NCI-H526 (cell line): ENCODE measurements around the gene COQ9.
"Not testable (repeated sequence)": the region's sequence is repeated elsewhere in the genome, so short reads cannot be mapped to it uniquely, and the experiment has no call there.

Experiments
- DNase-seq, 2 experiments: peaks; one replicate each; lab custom pipeline; 2025; lab: John Stamatoyannopoulos, UW

COQ9 gene

DNA sequence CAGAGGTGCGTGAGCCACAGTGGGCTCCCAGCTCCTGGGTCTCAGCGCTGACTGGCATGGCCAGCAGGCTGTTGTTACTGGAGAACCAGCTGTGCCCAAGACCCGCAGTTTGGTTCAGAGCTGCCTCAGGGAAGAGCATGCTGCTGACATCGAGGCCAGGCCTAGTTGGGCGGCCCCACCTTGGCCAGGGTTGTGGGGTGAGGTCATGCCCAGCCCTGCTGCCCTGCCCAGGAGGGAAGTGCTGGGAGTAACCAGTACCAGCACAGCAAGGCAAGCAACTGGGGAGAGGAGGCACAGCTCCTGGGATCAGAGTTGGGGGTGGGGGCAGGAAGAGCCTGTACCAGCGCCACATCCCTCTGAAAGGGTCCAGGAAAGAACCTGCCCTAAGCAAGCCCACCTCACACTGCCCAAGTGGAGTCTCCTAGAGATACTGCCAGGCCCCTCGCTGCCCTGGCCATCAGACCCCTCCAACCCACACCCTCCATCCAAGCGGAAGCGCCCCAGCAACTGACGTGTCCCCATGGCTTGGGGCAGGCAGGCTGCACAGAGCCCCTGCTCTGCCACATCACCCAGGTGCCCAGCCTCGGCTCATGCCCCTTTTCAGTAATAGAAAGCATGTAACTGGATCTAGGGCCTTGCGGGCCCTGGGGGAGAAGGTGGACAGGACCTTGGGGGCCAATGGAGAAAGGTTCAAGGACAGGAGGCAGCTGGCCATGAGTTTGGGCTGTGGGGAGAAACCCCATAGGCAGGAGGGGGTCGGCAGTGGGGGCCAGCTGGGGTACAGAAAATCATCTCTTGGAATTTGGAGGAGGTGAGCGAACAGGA is 38.0 kb downstream of the COQ9 start:
- no peak for DNase-seq

DNA sequence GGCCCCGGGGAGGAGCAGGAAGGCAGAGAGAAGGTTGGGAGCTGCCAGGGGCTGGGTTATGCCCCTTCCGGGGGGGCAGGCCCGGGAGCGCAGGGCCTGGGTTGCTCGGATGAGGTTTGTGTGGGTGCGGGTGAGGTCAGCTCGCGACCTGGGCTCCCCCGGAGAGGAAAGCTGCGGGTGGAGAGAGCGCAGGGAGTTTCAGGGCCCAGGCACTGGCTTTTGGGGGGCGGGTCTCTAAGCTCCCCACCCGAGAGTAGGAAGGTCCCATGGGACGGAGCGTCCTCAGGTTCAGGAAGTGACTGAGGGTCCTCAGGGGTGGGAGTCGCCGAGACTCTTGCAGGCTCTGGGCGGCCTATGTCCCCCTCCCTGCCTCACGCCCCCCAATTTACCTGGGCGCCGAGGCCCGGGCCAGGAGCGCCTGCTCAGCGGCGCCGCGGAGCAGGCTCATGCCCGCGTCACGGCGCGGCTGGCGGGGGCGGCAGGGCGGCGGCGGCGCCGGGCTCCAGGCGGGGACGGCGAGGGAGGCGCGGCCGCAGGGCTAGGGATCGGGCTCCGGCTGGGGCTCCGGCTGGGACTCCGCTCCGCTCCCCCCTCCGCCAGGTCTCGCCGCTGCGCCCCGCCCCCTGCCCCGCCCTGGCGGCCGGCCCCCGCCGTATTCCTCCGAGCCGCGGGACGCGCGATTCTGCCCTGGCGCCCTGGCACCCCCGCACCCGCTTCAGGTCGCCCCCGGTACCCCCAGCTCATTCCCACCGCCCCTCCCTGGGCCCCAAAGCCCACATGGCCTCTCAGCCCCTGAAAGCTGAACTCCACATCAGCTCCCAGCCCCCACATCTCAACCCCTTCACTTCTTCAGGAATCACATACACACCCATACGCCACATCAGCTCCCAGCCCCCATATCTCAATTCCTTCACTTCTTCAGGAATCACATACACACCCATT is 38.9 kb downstream of the COQ9 start, which contains the start of gene DOK4:
DOK4 (minus strand) TSS at position 578 of the 942 bp plus-strand sequence. CDS start 6,986 bp downstream, outside the sequence.
- DNase-seq, result peak; percentile 4 to 80

DNA sequence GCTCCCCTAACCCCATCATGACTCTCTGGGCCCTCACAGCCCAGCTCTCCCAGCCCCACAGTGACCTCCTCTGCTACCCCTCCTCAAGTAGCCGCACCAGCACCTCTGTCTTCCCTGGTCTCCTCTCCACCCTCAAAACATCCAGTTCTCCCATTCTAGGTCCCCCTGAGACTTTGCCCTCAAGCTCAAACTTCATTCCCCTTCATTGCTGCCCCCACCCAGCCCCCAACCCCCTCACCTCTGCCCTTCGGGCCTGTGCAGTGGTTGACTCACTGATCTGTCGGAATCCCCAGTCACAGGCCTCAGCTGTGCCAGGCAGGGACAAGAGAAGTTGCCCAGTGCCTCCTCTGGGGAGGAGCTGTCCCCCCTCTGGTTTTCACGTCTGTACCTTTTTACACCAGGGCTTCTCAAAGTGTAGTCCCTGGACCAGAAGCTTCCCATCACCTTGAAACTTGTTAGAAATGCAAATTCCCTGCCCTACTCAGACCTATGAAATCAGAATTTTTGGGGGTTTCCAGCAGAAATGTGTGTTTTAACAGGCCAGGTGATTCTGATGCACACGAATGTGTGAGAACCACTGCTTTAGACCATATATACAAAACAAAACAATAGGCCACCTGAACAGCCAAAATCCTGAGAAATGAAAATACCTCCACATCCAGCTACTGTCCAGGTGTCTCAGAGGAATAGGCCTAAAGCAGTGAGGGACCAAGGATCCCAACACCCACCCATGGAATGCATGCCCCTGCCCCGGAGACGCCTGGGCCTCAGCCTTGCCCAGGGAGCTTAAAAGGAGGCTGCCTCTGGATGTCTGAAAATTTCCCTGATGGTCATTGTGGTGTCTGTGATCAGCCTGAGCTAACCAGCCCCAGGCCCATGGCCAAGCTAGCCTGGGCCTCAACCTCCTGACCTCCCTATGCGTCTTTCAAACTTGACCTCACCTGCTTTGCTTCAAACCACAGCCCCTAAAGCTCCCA is 39.9 kb downstream of the COQ9 start:
- DNase-seq, result no peak

DNA sequence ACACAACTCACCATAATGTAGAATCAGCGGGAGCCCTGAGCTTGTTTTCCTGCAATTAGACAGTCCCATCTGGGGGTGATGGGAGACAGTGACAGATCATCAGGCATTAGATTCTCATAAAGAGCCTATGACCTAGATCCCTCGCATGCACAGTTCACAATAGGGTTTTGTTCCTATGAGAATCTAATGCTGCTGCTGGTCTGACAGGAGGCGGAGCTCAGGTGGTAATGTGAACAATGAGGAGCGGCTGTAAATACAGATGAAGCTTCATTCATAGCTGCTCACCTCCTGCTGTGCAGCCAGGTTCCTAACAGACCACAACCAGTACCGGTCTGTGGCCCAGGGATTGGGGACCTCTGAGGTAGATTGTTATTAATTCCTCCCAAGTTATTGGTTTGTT is 42.0 kb downstream of the COQ9 start:
- no peak for DNase-seq

DNA sequence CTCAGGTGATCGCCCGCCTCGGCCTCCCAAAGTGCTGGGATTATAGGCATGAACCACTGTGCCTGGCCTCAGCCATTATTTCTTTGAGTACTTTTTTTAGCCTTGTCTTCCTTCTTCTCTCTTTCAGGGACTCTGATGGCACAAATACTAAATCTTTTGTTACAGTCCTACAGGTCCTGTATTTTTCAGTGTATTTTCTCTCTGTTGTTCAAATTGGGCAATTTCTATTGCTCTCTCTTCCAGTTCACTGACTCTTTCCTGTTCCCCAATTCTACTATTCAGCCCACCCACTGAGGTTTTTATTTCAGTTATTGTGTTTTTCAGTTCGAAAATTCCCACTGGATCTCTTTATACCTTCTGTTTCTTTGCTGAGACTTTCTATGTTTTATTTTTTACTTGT is 46.5 kb downstream of the COQ9 start:
- DNase-seq, result no peak

DNA sequence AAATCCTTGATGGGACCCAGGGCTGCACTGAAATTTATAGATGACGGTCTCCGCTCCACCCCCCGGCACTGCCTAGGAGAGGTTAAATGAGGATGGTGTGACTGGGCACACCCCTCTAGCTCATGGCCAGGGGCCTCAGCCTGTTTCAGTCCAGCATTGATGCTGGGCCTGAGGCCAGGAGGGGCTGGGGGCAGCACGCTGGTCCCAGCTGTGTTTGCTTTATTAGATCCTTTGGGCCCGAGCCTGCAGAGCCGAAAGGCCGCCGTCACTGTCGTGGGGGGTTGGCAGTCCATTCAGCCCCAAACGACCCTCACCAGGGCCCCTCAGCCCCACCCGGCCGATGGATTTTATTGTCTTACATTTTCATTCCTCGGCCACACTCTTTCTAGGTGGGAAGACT is 49.8 kb downstream of the COQ9 start:
- no peak for DNase-seq

DNA sequence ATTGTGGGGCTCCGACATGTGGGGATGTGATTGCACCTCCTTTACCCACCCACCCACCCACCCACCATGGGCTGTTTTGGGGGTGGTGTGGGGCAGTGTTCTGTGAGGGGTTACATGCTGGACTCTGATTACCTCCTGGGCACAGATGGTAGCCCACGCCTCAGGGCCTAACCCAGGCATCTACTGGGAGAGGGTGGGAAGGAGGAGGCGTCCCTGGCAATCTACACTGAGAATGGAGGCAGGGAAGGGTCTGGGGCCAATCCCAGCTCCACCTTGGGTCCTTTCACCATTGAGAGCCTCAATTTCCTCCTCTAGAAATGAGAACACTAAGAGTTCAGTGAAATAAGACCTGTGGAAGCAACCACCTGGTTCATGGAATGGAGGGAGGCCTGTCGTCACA is 50.8 kb downstream of the COQ9 start:
- DNase-seq, result no peak

DNA sequence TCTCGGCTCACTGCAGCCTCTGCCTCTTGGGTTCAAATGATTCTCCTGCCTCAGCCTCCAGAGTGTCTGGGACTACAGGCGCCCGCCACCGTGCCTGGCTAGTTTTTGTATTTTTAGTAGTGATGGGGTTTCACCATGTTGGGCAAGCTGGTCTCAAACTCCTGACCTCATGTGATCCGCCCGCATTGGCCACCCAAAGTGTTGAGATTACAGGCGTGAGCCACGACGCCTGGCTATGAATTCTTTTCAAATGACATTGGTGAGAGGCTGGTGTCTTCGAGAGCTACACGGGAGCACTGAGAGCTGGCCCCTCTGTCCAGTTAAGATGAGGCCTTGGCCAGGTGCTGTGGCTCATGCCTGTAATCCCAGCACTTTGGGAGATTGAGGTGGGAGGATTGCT is 52.7 kb downstream of the COQ9 start:
- not testable (repeated sequence) for DNase-seq

DNA sequence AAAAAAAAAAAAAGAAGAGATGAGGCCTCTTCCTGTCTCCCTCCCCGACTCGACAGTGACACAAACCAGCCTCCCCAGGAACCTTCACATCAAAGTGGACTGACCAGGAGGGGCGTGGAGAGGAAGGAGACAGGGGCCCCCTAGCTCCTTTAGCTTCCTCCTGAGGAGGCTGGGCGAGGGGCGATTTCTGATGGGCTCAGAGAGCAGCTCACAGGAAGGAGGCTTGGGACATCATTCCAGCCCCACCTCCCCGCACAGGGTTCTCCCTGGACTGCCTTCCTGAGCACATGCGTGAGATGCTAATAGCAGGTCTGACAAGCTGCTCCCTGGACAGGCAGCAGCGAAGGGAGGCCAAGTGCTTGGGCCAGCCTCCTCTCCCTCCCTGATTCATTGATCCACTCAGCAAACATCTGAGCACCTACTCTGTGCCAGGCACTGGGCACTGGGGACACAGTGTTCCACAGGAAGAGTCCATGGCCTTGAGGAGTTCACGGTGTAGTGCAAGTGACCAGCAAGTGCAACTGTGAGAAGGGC is 53.4 kb downstream of the COQ9 start:
- no peak for DNase-seq

DNA sequence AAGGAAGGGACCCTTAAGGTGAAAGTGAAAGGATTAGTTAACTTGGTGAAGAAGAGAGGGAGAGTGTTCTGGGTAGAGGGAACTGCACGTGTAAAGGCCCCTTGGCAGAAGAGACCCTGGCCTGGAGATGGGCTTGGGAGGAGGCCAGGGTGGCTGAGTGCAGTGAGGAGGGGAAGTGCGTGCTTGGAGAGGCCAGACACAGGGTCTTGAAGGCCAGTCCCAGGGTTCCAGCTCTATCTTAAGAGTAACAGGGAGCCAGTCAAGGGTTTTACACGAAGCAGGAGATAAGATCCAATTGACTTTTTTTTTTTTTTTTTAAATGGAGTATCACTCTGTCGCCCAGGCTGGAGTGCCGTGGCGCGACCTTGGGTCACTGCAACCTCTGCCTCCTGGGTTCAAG is 54.2 kb downstream of the COQ9 start:
- no peak for DNase-seq

DNA sequence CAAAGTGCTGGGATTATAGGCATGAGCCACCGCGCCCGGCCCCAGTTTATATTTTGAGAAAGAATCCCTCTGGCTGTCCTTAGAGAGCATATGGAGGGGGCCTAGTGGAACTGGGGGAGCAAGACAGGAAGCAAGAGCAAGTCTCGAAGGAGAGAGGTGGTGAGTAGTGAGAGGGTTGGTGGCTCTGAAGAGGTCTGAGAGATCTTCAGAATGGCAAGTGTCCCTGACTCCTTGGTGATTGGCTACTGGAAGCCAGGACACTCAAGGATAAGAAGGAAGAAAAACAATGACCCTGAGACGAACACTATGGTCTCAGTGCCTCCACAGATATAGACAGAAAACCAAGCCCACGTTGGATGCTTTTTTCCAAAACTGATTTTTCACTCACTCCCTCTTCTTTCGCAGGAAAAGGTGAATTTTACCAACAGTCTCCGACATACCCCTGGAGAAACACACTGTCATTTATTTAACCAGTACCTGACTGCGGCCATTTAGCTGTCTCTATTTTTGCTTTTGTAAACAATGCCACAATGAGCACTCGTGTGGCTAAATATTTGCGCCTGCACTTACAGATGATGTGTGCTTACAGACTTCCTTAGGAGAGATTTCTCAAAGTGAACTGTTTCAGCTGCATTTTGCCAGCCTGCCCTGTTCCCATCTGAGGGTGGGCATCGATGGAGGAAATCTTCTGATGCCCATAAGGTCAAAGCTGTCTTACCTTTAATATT is 54.9 kb downstream of the COQ9 start:
- DNase-seq, result no peak

DNA sequence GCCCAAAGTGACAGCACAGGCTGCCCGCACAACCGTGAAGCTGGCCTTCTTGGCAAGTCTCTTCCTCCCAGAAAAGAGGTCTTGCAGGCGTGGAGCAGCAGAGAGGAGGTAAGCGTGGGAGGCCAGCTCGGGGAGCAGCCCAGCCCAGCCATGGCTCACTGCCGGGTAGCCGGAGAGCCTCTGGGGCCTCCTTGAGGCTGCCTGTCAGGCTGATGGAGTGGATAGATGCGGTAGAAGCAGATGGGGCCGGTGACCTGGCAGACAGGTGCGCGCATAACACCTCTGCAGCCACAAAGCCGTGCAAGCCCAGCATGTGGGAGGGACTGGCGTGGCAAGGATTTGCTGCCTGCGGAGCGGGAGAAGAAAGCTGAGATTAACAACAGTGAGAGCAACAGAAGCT is 56.1 kb downstream of the COQ9 start:
- DNase-seq, result no peak

DNA sequence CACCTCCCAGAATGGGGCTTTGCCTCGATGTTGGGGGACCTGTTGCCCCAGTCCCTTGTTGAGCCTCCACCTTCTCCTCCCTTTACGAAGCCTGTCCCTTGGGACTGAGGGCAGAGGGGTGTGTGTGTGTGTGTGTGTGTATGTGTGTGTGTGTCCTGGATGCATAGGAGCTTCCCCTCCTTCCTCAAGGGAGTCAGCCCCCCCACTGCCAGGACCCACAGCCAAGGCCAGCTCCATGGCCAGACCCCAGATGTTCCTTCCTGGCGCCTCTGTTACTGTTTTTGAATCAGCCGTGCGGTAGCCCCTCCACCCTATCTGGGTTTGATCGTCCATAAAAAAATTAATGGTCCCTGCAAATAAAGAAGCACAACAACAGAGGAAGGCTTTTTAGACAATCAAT is 56.7 kb downstream of the COQ9 start:
- no peak for DNase-seq

DNA sequence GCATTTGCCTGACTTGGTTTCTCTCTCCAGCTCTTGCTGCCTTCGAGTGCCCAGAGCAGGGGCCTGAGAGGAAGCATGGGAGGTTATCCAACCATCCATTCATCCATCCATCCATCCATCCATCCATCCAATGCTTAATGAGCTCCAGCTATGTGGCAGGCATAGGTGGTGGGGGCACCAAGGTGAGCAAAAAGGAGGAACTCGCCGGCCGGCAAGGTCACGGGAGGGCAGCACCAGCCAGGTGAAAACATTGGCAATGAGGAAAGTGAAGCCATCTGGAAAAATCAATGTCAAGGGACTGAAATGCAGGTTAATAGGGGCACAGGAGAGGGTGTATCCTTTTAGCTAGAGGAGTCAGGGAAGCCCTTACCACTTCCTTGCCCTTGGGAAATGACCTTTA is 57.2 kb downstream of the COQ9 start:
- no peak for DNase-seq

DNA sequence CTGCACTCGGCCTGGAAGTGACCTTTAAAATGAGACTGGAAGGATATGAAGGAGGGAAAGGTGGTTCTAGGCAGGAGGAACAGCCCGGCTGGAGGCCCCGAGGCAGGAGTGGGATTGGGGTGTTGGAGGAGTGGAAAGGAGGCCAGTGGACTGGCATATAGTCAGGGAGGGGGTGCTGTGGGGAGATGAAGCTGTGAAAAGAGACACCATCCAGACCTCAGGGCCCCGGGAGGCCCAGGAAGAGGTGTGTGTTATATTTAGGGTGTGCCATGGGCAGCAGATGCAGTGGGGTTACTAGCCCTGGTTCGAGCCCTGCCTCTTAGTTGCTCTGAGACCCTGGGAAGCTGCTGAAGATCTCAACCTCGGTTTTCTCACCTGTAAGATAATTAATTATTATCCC is 57.9 kb downstream of the COQ9 start:
- no peak for DNase-seq

DNA sequence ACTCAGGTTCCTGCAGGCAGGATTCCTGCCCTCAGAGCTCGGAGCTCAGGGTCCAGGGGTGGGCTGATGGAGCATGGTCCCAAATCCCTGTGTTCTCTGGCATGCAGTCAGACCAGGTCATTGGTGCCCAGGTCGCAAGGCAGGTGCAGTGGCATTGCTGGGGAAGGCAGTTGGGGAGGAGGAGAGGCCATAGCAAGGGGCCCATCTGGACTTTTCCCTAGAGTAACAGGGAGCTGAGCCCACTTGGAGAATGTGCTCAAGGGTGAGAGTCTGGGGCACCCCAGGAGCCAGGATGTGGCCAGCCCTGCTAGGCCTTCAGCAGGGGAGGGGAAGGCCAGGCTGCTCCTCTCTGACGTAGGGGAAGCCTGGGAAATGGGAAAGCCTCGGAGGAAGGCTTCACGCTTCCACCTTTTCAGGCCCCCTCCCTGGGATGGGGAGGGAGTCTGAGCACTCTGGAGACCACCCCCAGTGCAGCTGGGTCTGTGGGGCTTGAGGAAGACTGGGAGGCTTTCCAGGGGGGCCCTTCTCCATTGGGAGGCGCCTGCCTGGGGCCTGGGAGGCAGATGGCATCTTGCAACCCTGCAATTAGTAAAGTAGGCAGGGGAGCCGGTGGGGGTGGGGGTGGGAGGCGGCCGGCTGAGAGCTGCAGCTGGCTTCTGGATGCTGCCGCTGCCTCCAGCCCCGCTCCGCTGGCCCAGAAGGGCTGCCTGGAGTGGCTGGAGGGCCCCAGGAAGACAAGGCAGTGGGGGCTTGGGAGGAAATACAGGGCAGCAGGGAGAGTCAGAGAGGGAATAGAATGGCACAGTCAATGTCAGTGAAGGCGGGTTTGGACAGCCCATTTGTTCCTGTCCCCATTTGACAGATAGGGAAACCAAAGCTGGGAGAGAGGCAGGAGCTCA is 60.1 kb downstream of the COQ9 start:
- no peak for DNase-seq

DNA sequence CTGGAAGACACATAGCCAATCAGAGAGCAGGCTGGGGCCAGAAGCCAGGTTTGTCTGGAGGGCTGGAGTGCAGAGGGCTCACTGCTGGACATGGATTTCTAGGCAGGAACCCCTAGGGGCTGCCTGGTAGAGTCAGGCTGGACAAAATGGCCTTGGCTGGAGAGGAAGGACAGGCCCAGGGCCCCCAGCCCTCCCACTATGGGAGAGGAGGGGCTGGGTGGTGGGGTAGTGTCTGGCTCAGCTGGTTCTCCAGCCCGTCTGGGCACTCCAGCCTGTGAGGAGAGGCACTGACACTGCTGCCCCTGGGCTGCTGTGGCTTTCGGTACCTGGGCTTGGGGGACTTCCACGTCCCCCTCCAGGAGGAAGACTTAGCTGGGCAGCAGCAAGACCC is 60.8 kb downstream of the COQ9 start:
- DNase-seq, result no peak

DNA sequence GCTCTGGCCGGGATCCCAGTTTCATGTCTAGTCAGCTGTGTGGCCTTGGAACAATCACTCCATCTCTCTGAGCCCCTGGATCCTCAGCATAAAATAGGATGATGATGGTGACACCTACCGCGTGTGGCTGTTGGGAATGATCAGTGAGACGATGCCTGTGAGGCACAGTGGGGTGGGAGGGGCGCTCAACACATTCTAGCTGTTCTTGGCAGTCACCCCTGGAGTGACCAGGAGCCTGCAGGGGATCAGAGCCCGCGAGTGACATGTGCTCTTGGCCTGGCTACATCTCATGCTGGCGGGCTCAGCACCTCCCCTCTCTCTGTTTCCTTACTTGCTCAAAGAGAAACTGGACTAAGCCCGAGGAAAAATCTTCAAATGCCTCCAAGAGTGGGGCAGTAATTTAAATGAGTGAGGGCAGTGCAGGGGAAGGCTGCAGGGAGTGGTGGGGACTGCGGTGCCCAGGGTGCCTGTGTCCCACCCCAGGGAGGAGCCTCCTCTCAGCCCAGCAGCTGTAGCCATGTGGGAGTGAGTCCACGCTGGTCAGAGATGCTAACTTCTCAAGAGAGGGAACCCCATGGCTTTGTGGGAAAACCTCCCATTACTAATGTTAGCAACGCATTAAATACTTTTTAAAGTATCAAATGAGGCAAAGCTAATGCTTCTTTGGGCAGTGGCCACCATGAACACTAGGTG is 62.1 kb downstream of the COQ9 start:
- no peak for DNase-seq
